HEK293 (cell line): Measurements from ENCODE around the gene MRTFA.
A peak's percentile ranks its signal among the peaks of the same experiment; 100 is the strongest.

Experiments used
- ZEB2 ChIP-seq: fragments of 450-650 bp; formaldehyde crosslinking; IDR thresholded peaks from 2 replicates; pipeline ENCODE4 v1.5.1; 2016; ENCODE audit warnings: missing biosample characterization, missing genetic modification characterization
- TF ChIP-seq, protein P1 (sequence below): fragments of 450-650 bp; formaldehyde crosslinking; conservative IDR thresholded peaks from 2 replicates; pipeline ENCODE4 v1.5.1; 2016; ENCODE audit warnings: low read depth, missing biosample characterization, missing genetic modification characterization
- TF ChIP-seq, protein P2 (sequence below): fragments of 450-650 bp; IDR thresholded peaks from 2 replicates; pipeline ENCODE4 v1.5.1; 2018; ENCODE audit warnings: missing biosample characterization, mild to moderate bottlenecking, missing genetic modification characterization

- peak; percentile 74; the same call in 1 of the 2 replicates for TF ChIP-seq ZEB2
- TF ChIP-seq, protein P1, sequence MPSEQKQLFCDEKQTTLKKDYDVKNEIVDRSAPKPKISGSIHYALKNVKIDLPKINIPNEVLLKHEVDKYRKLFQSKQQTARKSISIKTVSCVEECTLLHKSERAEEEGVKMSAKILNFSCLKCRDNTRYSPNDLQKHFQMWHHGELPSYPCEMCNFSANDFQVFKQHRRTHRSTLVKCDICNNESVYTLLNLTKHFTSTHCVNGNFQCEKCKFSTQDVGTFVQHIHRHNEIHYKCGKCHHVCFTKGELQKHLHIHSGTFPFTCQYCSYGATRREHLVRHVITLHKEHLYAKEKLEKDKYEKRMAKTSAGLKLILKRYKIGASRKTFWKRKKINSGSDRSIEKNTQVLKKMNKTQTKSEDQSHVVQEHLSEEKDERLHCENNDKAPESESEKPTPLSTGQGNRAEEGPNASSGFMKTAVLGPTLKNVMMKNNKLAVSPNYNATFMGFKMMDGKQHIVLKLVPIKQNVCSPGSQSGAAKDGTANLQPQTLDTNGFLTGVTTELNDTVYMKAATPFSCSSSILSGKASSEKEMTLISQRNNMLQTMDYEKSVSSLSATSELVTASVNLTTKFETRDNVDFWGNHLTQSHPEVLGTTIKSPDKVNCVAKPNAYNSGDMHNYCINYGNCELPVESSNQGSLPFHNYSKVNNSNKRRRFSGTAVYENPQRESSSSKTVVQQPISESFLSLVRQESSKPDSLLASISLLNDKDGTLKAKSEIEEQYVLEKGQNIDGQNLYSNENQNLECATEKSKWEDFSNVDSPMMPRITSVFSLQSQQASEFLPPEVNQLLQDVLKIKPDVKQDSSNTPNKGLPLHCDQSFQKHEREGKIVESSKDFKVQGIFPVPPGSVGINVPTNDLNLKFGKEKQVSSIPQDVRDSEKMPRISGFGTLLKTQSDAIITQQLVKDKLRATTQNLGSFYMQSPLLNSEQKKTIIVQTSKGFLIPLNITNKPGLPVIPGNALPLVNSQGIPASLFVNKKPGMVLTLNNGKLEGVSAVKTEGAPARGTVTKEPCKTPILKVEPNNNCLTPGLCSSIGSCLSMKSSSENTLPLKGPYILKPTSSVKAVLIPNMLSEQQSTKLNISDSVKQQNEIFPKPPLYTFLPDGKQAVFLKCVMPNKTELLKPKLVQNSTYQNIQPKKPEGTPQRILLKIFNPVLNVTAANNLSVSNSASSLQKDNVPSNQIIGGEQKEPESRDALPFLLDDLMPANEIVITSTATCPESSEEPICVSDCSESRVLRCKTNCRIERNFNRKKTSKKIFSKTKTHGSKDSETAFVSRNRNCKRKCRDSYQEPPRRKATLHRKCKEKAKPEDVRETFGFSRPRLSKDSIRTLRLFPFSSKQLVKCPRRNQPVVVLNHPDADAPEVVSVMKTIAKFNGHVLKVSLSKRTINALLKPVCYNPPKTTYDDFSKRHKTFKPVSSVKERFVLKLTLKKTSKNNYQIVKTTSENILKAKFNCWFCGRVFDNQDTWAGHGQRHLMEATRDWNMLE (tag by site-specific recombination): no peak
- TF ChIP-seq, protein P2, sequence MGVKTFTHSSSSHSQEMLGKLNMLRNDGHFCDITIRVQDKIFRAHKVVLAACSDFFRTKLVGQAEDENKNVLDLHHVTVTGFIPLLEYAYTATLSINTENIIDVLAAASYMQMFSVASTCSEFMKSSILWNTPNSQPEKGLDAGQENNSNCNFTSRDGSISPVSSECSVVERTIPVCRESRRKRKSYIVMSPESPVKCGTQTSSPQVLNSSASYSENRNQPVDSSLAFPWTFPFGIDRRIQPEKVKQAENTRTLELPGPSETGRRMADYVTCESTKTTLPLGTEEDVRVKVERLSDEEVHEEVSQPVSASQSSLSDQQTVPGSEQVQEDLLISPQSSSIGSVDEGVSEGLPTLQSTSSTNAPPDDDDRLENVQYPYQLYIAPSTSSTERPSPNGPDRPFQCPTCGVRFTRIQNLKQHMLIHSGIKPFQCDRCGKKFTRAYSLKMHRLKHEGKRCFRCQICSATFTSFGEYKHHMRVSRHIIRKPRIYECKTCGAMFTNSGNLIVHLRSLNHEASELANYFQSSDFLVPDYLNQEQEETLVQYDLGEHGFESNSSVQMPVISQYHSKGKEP (tag by site-specific recombination): no peak
These were observed 88.8 kb downstream of the MRTFA start for GRCh38 chr22:40547729-40548143.
